Suprapubic skin (tissue), 4 donors: ENCODE measurements around the gene MELK.

Source experiments
- POLR2A ChIP-seq, 2 donors: fragments of 450-650 bp; IDR thresholded peaks; one replicate each; pipeline ENCODE4 v1.6.1; 2017; ENCODE audit warnings: antibody characterized with exemption in 2 of 2, mild to moderate bottlenecking in 2 of 2, moderate library complexity in 2 of 2
- POLR2AphosphoS5 ChIP-seq, 3 donors: sonication (generic); formaldehyde crosslinking; IDR thresholded peaks; one replicate each; pipeline ENCODE4 v1.6.1; 2017; ENCODE audit warnings: antibody characterized with exemption in 3 of 3
- TF ChIP-seq, protein P1 (sequence below), 2 donors: fragments of 200-600 bp in 1 of 2; fragments of 450-650 bp in 1 of 2; sonication (generic) in 1 of 2; IDR thresholded peaks; one replicate each; pipeline ENCODE4 v1.5.1; 2016 to 2019; ENCODE audit warnings: antibody characterized with exemption in 2 of 2, mild to moderate bottlenecking in 1 of 2, moderate library complexity in 1 of 2

DNA sequence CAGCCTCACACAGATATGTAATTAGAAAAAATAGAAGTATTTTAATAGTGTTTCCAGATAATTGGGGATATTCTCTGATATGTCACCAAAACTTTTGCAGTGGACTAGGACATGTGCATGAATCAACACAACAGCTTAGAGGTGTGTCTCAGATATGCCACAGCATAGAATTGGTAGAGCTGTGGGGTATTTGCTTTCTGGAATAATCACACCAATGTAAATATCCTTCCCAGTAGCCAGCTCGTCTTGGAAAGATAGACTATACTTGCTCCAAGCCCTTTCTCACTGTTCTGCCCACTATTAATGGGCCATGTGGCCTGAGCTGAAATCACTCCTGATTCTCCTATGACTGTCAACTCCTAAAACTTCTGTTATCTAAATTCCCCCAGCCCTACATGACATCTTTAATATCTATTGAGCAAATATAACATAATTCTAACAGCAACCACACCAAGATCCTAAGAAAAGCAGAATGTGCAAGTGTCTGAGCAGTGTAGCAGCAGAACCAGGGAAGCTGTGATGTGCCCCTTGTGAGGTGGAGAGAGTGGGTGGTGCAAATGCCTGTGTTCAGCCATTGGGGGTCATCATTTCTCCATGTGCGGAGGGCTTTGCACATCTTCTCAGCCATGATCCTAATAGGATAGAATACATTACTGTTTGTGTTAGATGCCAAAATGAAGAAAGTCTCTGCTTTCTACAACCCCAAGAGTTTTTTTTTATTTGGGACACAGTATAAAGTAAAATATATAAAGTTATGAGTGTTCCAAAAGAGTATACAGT lies 65.0 kb downstream of the MELK start:
- TF ChIP-seq, protein P1, sequence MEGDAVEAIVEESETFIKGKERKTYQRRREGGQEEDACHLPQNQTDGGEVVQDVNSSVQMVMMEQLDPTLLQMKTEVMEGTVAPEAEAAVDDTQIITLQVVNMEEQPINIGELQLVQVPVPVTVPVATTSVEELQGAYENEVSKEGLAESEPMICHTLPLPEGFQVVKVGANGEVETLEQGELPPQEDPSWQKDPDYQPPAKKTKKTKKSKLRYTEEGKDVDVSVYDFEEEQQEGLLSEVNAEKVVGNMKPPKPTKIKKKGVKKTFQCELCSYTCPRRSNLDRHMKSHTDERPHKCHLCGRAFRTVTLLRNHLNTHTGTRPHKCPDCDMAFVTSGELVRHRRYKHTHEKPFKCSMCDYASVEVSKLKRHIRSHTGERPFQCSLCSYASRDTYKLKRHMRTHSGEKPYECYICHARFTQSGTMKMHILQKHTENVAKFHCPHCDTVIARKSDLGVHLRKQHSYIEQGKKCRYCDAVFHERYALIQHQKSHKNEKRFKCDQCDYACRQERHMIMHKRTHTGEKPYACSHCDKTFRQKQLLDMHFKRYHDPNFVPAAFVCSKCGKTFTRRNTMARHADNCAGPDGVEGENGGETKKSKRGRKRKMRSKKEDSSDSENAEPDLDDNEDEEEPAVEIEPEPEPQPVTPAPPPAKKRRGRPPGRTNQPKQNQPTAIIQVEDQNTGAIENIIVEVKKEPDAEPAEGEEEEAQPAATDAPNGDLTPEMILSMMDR (IDR thresholded peaks at IDR 0.05): no peak
- TF ChIP-seq POLR2A (IDR thresholded peaks at IDR 0.05): no peak
- no peak for TF ChIP-seq POLR2AphosphoS5 (IDR thresholded peaks at IDR 0.05)
